ENCODE results near the gene NCAM1. TPM values are rescaled to one million over a fixed set of nuclear protein-coding genes. Genes with fewer than 3 reads are reported as not detected.

The NCAM1 gene
- total and polyA plus RNA-seq, 9 of the 15 experiments (the other 6 are each of a cell fraction or from before 2014, with no cell fraction given) = 0.09 to 0.23 TPM; not detected in 7

GRCh38 chr11:113249786-113250185 lies 288.6 kb downstream of the NCAM1 start:
- Histone ChIP-seq H3K27me3 (ENCODE audit: control insufficient read depth in 2 of 2, insufficient read depth in 2 of 2, low read length in 2 of 2) (peaks cover 18 to 23% of the 10 kb centered on the region in 2 experiments; a peak in 3 of 5 replicates), H3K9me3 (replicated peaks; ENCODE audit: control insufficient read depth, insufficient read depth, low read depth, low read length) (no peaks in the 10 kb centered on the region), H3K9ac (ENCODE audit: insufficient read depth in 1 of 2, low read depth in 2 of 2, low read length in 2 of 2) (no peak overlapping the region), H3K79me2 (ENCODE audit: control insufficient read depth, insufficient read depth, low read length) (no peaks in the 10 kb centered on the region), H3K36me3 (ENCODE audit: control insufficient read depth, insufficient read depth, low read length) (no peaks in the 10 kb centered on the region), H2AFZ (ENCODE audit: low read depth, low read length) (no peak overlapping the region), H3K9me1 (ENCODE audit: control insufficient read depth, insufficient read depth, low read length) (no peaks in the 10 kb centered on the region), H3K4me3 (no peak overlapping the region), H3K4me1 (replicated peaks in 1 of 2; ENCODE audit: control insufficient read depth in 2 of 2, insufficient read depth in 2 of 2, low read length in 2 of 2) (no peaks in the 10 kb centered on the region), H3K27ac (ENCODE audit: extremely low read depth, low read depth, low read length) (no peak overlapping the region), H3K4me2 (ENCODE audit: insufficient read depth, low read length) (no peak overlapping the region), H4K20me1 (replicated peaks; ENCODE audit: control insufficient read depth, insufficient read depth, low read length) (no peaks in the 10 kb centered on the region)
- intact Hi-C loops (cut with micrococcal nuclease) = no loop called here
- FAIRE-seq = no peak
- no peak for ATAC-seq
- in situ Hi-C loops (cut with MboI) = no loop called here
- ChIA-PET POLR2A (no interaction called here), CTCF (ENCODE audit: low intra/inter-chr PET ratio) (no interaction called here)
- no peak for TF ChIP-seq CHAMP1 (IDR thresholded peaks at IDR 0.05)
- TF ChIP-seq MLLT1 (IDR thresholded peaks at IDR 0.05) = no peak
- no peak for TF ChIP-seq FOXJ2 (tag; IDR thresholded peaks at IDR 0.05)
- no peak for TF ChIP-seq MTA1 (IDR thresholded peaks at IDR 0.05; ENCODE audit: borderline replicate concordance)
- TF ChIP-seq ZNF277 (CRISPR knock-in tag; IDR thresholded peaks at IDR 0.05; ENCODE audit: borderline replicate concordance) = no peak
- TF ChIP-seq SPI1 (IDR thresholded peaks at IDR 0.05; ENCODE audit: borderline replicate concordance, low read depth, low read length) = no peak
- no peak for TF ChIP-seq MED1 (CRISPR knock-in tag; IDR thresholded peaks at IDR 0.05; ENCODE audit: borderline replicate concordance)
- no peak for TF ChIP-seq XRCC5 (IDR thresholded peaks at IDR 0.05; ENCODE audit: low read depth, low read length)
- no peak for TF ChIP-seq GTF2F1 (IDR thresholded peaks at IDR 0.05; ENCODE audit: low read depth, low read length)
- no peak for TF ChIP-seq GABPB1 (CRISPR knock-in tag; IDR thresholded peaks at IDR 0.05)
- TF ChIP-seq ZNF133 (CRISPR knock-in tag; IDR thresholded peaks at IDR 0.05) = no peak
- no peak for TF ChIP-seq SRSF9 (IDR thresholded peaks at IDR 0.05; ENCODE audit: borderline replicate concordance, low read depth, low read length)
- no peak for TF ChIP-seq IRF2 (CRISPR knock-in tag; IDR thresholded peaks at IDR 0.05)
- no peak for TF ChIP-seq ZNF143 (CRISPR knock-in tag; IDR thresholded peaks at IDR 0.05)
- no peak for TF ChIP-seq NONO (IDR thresholded peaks at IDR 0.05; ENCODE audit: low read depth in 2 of 2, low read length in 1 of 2)
- TF ChIP-seq FOXO4 (CRISPR knock-in tag; IDR thresholded peaks at IDR 0.05) = no peak
- no peak for TF ChIP-seq USF2 (CRISPR knock-in tag; IDR thresholded peaks at IDR 0.05)
- no TSS peak for BruUV-seq (replicated peaks)
- no peak for DNase-seq (ENCODE audit: extremely low read depth in 1 of 4, low spot score in 3 of 4)
- WGBS (ENCODE audit: insufficient coverage, low coverage, missing lambda C conversion rate) = 1% methylated on average over 6 of the region's 6 CpGs

Data from K562 (cell line).